GM12878 (cell line): ENCODE data around the gene FSIP1. TPM values are rescaled to one million over a fixed set of nuclear protein-coding genes. Genes with fewer than 3 reads are reported as not detected.

Experiments
- ATAC-seq: fragments of 200-7000 bp; cut with Tn5 transposase; 3 replicates; pipeline ENCODE4 v1.9.1; 2020; ENCODE audit warnings: mild to moderate bottlenecking, moderate library complexity
- BruUV-seq: library from RNA; stranded (reverse); fragments of 400-500 nt; replicated peaks from 2 replicates; lab custom pipeline; 2021; lab: Mats Ljungman, UMichigan
- CTCF ChIA-PET: fragments of 300-600 bp; sonication (Branson Sonifier 250); formaldehyde crosslinking; extraction: SDS; loops from one replicate; lab custom pipeline; 2021; ENCODE audit warnings: inconsistent platforms; lab: Yijun Ruan, JAX
- POLR2A ChIA-PET: fragments of 350-600 bp; formaldehyde crosslinking; extraction: SDS; loops from one replicate; lab custom pipeline; 2021; ENCODE audit warnings: inconsistent platforms; lab: Charles Lee
- RAD21 ChIA-PET: fragments of 300-600 bp; sonication (Branson Sonifier 250); formaldehyde crosslinking; loops from one replicate; lab custom pipeline; 2023; ENCODE audit warnings: antibody characterized with exemption; ENCODE audit not compliant: unreplicated experiment; lab: Charles Lee
- SMC1A ChIA-PET: fragments of 300-600 bp; sonication (Branson Sonifier 250); formaldehyde crosslinking; loops from one replicate; lab custom pipeline; 2023; ENCODE audit not compliant: unreplicated experiment, uncharacterized antibody; lab: Charles Lee
- DNase-seq: peaks from one replicate; pipeline ENCODE4 v3.0.0-alpha.2; 2011; ENCODE audit warnings: low read depth, low spot score
- FAIRE-seq: peaks from 3 replicates; lab custom pipeline; 2011; peaks lifted over from hg19 to GRCh38; lab: Jason Lieb, UNC
- H2AFZ ChIP-seq: 2 replicates; pipeline ENCODE4 v1.6.0; 2011; ENCODE audit warnings: low read depth, low read length, control low read depth; ENCODE audit not compliant: control insufficient read depth
- H3K27ac ChIP-seq: 2 replicates; pipeline ENCODE4 v1.5.1; 2011; ENCODE audit warnings: control low read depth; ENCODE audit not compliant: control insufficient read depth, insufficient read depth
- H3K27me3 ChIP-seq, 2 experiments: replicated peaks in 1 of 2; 2 replicates each; pipeline versions ENCODE4 v1.6.0 to v1.6.1; 2011; ENCODE audit warnings: low read length in 1 of 2; ENCODE audit not compliant: control insufficient read depth in 2 of 2, insufficient read depth in 2 of 2
- H3K36me3 ChIP-seq, 2 experiments: 2 replicates each; pipeline ENCODE4 v1.5.1; 2011; ENCODE audit warnings: low read length in 1 of 2; ENCODE audit not compliant: control insufficient read depth in 2 of 2, insufficient read depth in 2 of 2
- H3K4me1 ChIP-seq: 2 replicates; pipeline ENCODE4 v1.6.1; 2011; ENCODE audit warnings: mild to moderate bottlenecking, low read length, moderate library complexity, mixed read lengths; ENCODE audit not compliant: control insufficient read depth, insufficient read depth
- H3K4me2 ChIP-seq: 2 replicates; pipeline ENCODE4 v1.6.0; 2011; ENCODE audit warnings: control low read depth; ENCODE audit not compliant: control insufficient read depth, insufficient read depth
- H3K4me3 ChIP-seq: fragments of 200-600 bp; sonication (generic); 2 replicates; pipeline ENCODE4 v1.5.1; 2016
- H3K79me2 ChIP-seq: 2 replicates; pipeline ENCODE4 v1.6.0; 2011; ENCODE audit warnings: low read length; ENCODE audit not compliant: control insufficient read depth, insufficient read depth
- H3K9ac ChIP-seq: 2 replicates; pipeline ENCODE4 v1.8.0; 2011; ENCODE audit warnings: low read length, control low read depth, mixed read lengths; ENCODE audit not compliant: control insufficient read depth, insufficient read depth
- H3K9me3 ChIP-seq: replicated peaks from 3 replicates; pipeline ENCODE4 v1.5.1; 2011; ENCODE audit warnings: mild to moderate bottlenecking, low read length; ENCODE audit not compliant: control insufficient read depth, insufficient read depth
- H4K20me1 ChIP-seq: 2 replicates; pipeline ENCODE4 v1.6.0; 2011; ENCODE audit not compliant: control insufficient read depth, insufficient read depth
- BRCA1 ChIP-seq: IDR thresholded peaks from 2 replicates; pipeline ENCODE4 v1.6.1; 2011; ENCODE audit warnings: low read depth, low read length, improper control_type of control experiment
- CHD2 ChIP-seq: IDR thresholded peaks from 2 replicates; pipeline ENCODE4 v1.6.1; 2011; ENCODE audit warnings: low read depth, low read length, improper control_type of control experiment, borderline replicate concordance
- NKRF ChIP-seq: fragments of 450-650 bp; conservative IDR thresholded peaks from 2 replicates; pipeline ENCODE4 v1.6.1; 2017; ENCODE audit warnings: mild to moderate bottlenecking, moderate library complexity
- PAX5 ChIP-seq: IDR thresholded peaks from 2 replicates; pipeline ENCODE4 v1.6.1; 2011; ENCODE audit warnings: low read depth, low read length, borderline replicate concordance
- RAD21 ChIP-seq: IDR thresholded peaks from 2 replicates; pipeline ENCODE4 v1.6.1; 2011; ENCODE audit warnings: mild to moderate bottlenecking, low read depth, low read length, moderate library complexity; ENCODE audit not compliant: insufficient read depth
- whole genome bisulfite sequencing: methylation state at CpG from one replicate; pipeline ENCODE4 v1.1.6; 2016; ENCODE audit warnings: low lambda C conversion rate; ENCODE audit not compliant: insufficient replicate concordance, insufficient coverage; ENCODE audit errors: missing lambda C conversion rate; 5-methylcytosine and 5-hydroxymethylcytosine counted together
- in situ Hi-C: fragments of 300-500 bp; cut with MboI; formaldehyde crosslinking; loops from 9 replicates; pipeline ENCODE4 v1.14.3; 2018; ENCODE audit warnings: mixed read lengths
- intact Hi-C: fragments of 100-400 bp; cut with micrococcal nuclease; formaldehyde crosslinking; loops from one replicate; pipeline ENCODE4 v1.14.2; 2022; ENCODE audit not compliant: unreplicated experiment
- polyA plus RNA-seq, 11 experiments: library from polyadenylated mRNA; depleted of rRNA in 4 of 11; unstranded in 6 of 11; stranded (reverse) in 5 of 11; fragments of >200 nt; fragmentation: Nextera tagmentation in 4 of 11; fragmentation: Illumina TruSeq in 1 of 11; extraction: Ambion mirVana in 4 of 11; extraction: Trizol in 1 of 11; gene quantifications; 1 replicate in 1 of 11; 2 replicates in 10 of 11; pipeline versions ENCODE4 v1.2.1 to v1.2.3, GENCODE V29; 2011 to 2016; ENCODE audit warnings: inconsistent platforms in 2 of 11, missing spikeins in 2 of 11, low read depth in 1 of 11
- total RNA-seq, 4 experiments: library from RNA; depleted of rRNA in 3 of 4; stranded (reverse); fragments of >200 nt in 3 of 4; fragmentation: Illumina TruSeq in 1 of 4; extraction: Trizol in 1 of 4; gene quantifications; 2 replicates each; pipeline versions ENCODE4 v1.2.1 to v1.2.3, GENCODE V29; 2013 to 2021

Gene FSIP1
- total and polyA plus RNA-seq, 10 of the 15 experiments (the other 5 are each of a cell fraction or from before 2014, with no cell fraction given): 0.15 to 0.67 (median 0.35) TPM

- TF ChIP-seq NKRF (no peak), PAX5 (no peak)
- TF ChIP-seq, all 136 proteins: peak for 0
These were observed 128.3 kb downstream of the FSIP1 start (continued) for GRCh38 chr15:39654304-39654703.

DNA sequence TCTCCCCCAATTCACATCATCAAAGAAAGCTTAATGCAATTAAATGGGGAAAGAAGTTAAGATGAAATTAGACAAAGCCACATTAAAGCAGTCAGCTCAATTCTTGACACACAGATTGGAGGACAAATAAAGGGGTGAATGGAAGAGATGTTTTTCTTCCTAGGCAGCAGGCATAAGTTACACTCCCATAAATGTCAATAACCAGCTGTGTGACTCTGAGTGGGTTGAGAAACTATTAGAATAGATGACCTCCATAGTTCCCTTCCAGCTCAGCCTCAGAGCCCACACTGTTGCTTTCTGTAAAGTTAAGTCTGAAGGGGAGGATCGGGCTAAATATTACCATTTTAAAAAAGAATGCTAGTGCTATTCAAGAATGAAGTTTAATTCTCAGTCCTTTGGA, 130.8 kb downstream of the FSIP1 start:
- no peaks in the 10 kb centered on the region for H3K9me3 ChIP-seq
- in situ Hi-C loops: no loop called here
- no peaks in the 10 kb centered on the region; a peak in 1 of 4 replicates for H3K27me3 ChIP-seq
- POLR2A ChIA-PET: no interaction called here
- H3K27ac ChIP-seq: no peak overlapping the region
- no peak overlapping the region for H3K4me2 ChIP-seq
- no peak overlapping the region for H2AFZ ChIP-seq
- 39% methylated on average over 1 of the region's 1 CpG for WGBS
- ATAC-seq (no peak), FAIRE-seq (no peak), DNase-seq (no peak)
- H3K36me3 ChIP-seq: no peaks in the 10 kb centered on the region
- RAD21 ChIA-PET: no interaction called here
- no TSS peak for BruUV-seq
- no peak overlapping the region for H3K4me3 ChIP-seq
- TF ChIP-seq CHD2: no peak
- no peak for TF ChIP-seq BRCA1
- TF ChIP-seq RAD21: no peak
- no peaks in the 10 kb centered on the region for H3K79me2 ChIP-seq
- H4K20me1 ChIP-seq: no peaks in the 10 kb centered on the region
- H3K4me1 ChIP-seq: no peaks in the 10 kb centered on the region
- CTCF ChIA-PET: interaction anchor here (0.9 kb wide), 1 partner anchor 186 kb away, joined by 3 read pairs; no protein-coding TSS in a partner anchor
- intact Hi-C loops: no loop called here
- SMC1A ChIA-PET: interaction anchor here (1.7 to 2.1 kb wide), 2 partner anchors 12 to 13 kb away, joined by 6 read pairs; no protein-coding TSS in a partner anchor
- H3K9ac ChIP-seq: no peak overlapping the region
